ENCODE data around the gene RPL10L. TPM values are rescaled to one million over a fixed set of nuclear protein-coding genes. Genes with fewer than 3 reads are reported as not detected.

The RPL10L gene
- not detected for polyA plus RNA-seq (2013, experiment 1 of 4)
- not detected for polyA plus RNA-seq (2013, experiment 2 of 4)
- not detected for polyA plus RNA-seq (2013, experiment 3 of 4)
- polyA plus RNA-seq (2013, experiment 4 of 4), result not detected

DNA sequence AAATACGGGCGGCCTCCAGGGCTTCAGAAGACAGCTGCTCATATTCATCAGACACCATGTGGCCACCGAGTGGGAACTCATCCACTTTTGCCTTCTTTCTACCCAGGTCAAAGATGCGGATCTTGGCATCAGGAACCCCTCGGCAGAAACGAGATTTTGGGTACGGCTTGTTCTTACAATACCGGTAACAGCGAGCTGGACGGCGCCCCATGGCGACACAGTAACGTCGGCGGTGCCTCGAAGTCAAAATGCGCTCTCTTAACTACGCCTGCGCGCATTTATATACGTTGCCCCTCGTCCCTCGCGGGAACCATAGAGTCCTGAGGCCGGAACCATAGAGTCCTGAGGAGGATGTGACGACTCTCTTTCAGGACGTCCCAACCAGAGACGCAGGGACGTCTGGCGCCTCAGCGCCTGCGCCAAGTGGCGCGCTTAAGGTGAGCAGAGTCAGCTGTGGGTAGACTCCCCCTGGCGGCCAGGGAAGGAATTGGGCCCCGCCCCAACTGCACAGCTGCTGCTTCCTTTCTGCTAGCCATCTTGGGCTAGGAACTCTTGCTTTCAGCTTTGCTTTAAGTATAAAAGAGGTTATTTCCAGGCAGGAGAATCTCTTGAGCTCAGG is at the start of gene RPL10L:
Gene RPL10L (minus strand): TSS at position 256 of the 619 bp plus-strand sequence. CDS start 45 bp downstream, at position 211.
- Histone ChIP-seq H3K4me3 (ENCODE audit: insufficient read depth, low read depth, low read length) (no peak within 1 kb of the TSS), H3K27ac (ENCODE audit: insufficient read depth, low read depth, low read length, poor library complexity, severe bottlenecking) (no peak within 1 kb of the TSS), H3K36me3 (ENCODE audit: control insufficient read depth, insufficient read depth, low read length) (no peaks in the 10 kb centered on the region), H3K9me3 (ENCODE audit: control insufficient read depth, low read length) (no peaks in the 10 kb centered on the region), H3K27me3 (ENCODE audit: control insufficient read depth, insufficient read depth, low read length, poor library complexity, severe bottlenecking) (no peaks in the 10 kb centered on the region), H3K4me1 (ENCODE audit: control insufficient read depth, insufficient read depth, low read length) (no peaks in the 10 kb centered on the region)
- 96% methylated on average over 36 of the region's 36 CpGs for WGBS, 2 experiments

DNA sequence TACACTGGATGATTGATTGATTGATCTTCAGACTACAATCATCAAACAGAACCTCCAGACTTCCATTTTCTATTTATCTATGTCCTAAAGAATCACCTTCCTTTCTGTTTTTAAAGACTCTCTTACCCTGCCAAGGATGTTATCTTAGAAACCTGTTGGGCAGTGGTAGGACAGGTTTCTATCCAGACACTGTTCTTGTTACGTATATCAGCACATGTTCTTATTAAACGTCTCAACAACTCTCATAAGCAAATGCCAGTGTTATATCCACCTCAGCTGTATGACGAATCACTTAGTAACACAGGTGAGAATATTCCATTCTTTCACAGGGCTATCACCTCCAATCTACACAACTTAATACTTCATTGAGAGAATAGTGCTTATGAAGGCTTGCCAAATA is 40.2 kb upstream of the RPL10L start:
- H3K4me3 ChIP-seq (ENCODE audit: insufficient read depth, low read depth, low read length), result no peak overlapping the region
- no peaks in the 10 kb centered on the region for H3K36me3 ChIP-seq (ENCODE audit: control insufficient read depth, insufficient read depth, low read length)
- no peaks in the 10 kb centered on the region for H3K4me1 ChIP-seq (ENCODE audit: control insufficient read depth, insufficient read depth, low read length)
- H3K27me3 ChIP-seq (ENCODE audit: control insufficient read depth, insufficient read depth, low read length, poor library complexity, severe bottlenecking), result no peaks in the 10 kb centered on the region
- H3K27ac ChIP-seq (ENCODE audit: insufficient read depth, low read depth, low read length, poor library complexity, severe bottlenecking), result no peak overlapping the region
- 96 to 97% methylated on average over 3 of the region's 3 CpGs for WGBS, 2 experiments
- H3K9me3 ChIP-seq (ENCODE audit: control insufficient read depth, low read length), result no peaks in the 10 kb centered on the region

DNA sequence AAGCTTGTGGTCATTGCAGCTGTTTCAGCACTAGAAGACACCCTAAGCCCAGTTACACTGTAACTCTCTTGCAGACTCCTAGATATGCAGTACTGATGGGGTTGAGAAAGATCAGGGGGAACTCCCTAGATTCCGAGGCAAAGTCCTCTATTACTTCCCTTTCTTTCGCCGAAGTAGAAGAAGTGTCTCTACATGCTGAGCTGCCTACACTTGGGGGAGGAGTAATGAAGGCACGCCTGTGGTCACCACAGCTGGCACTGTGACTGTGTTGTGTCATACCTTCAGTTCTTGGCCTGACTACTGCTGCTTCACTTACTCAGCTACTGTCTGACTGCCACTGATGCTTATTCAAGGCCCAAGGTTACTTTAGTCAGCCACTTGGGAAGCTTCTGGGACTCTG is 35.1 kb upstream of the RPL10L start:
- WGBS, 2 experiments, result 95 to 97% methylated on average over 4 of the region's 4 CpGs
- Histone ChIP-seq H3K27ac (ENCODE audit: insufficient read depth, low read depth, low read length, poor library complexity, severe bottlenecking) (no peak overlapping the region), H3K27me3 (ENCODE audit: control insufficient read depth, insufficient read depth, low read length, poor library complexity, severe bottlenecking) (no peaks in the 10 kb centered on the region), H3K36me3 (ENCODE audit: control insufficient read depth, insufficient read depth, low read length) (no peaks in the 10 kb centered on the region), H3K4me1 (ENCODE audit: control insufficient read depth, insufficient read depth, low read length) (no peaks in the 10 kb centered on the region), H3K9me3 (ENCODE audit: control insufficient read depth, low read length) (no peaks in the 10 kb centered on the region), H3K4me3 (ENCODE audit: insufficient read depth, low read depth, low read length) (no peak overlapping the region)

DNA sequence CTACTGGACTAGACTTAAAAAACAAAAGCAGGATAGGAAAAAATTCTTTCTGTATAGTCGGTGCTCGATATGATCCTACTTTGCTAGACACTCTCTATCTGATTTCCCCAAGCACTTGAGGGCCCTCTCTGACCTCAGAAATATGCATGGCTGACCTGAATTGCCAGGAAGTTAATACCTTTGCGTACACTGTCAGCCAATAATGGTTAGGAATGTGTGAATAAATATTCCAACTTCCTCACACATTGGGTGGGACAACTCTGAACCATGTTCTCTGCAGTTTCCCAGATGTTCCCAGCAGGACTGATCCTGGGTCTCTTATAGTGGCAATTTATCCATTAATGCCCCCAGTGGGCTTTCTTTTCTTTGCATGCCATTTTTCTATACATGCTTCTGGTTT is 20.5 kb upstream of the RPL10L start:
- Histone ChIP-seq H3K27ac (ENCODE audit: insufficient read depth, low read depth, low read length, poor library complexity, severe bottlenecking) (no peak overlapping the region), H3K27me3 (ENCODE audit: control insufficient read depth, insufficient read depth, low read length, poor library complexity, severe bottlenecking) (no peaks in the 10 kb centered on the region), H3K4me1 (ENCODE audit: control insufficient read depth, insufficient read depth, low read length) (no peaks in the 10 kb centered on the region), H3K4me3 (ENCODE audit: insufficient read depth, low read depth, low read length) (no peak overlapping the region), H3K9me3 (ENCODE audit: control insufficient read depth, low read length) (no peaks in the 10 kb centered on the region), H3K36me3 (ENCODE audit: control insufficient read depth, insufficient read depth, low read length) (no peaks in the 10 kb centered on the region)
- WGBS, 2 experiments, result 93 to 100% methylated on average over 3 of the region's 3 CpGs

DNA sequence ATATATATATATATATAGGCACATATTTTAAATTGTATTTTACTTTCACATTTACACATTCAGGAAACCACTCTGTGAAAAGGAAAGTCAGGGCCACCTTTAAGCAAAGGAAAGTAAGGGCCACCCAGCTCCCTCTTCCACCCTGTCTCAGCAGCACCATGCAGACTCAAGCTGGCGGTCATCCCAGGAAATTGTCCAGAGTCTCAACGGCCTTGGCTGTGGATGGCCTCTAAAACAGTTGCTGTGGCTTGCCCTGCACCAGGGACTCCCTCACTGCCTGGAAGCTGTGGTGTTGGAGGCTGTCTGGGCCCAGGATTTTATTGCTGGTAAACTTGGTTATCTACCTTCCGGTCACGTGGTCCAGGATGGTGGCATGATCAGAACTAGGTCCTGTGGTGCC is 11.8 kb upstream of the RPL10L start:
- Histone ChIP-seq H3K27me3 (ENCODE audit: control insufficient read depth, insufficient read depth, low read length, poor library complexity, severe bottlenecking) (no peaks in the 10 kb centered on the region), H3K4me3 (ENCODE audit: insufficient read depth, low read depth, low read length) (no peak overlapping the region), H3K36me3 (ENCODE audit: control insufficient read depth, insufficient read depth, low read length) (no peaks in the 10 kb centered on the region), H3K9me3 (ENCODE audit: control insufficient read depth, low read length) (no peaks in the 10 kb centered on the region), H3K4me1 (ENCODE audit: control insufficient read depth, insufficient read depth, low read length) (no peaks in the 10 kb centered on the region), H3K27ac (ENCODE audit: insufficient read depth, low read depth, low read length, poor library complexity, severe bottlenecking) (no peak overlapping the region)
- 94 to 99% methylated on average over 4 of the region's 4 CpGs for WGBS, 2 experiments

DNA sequence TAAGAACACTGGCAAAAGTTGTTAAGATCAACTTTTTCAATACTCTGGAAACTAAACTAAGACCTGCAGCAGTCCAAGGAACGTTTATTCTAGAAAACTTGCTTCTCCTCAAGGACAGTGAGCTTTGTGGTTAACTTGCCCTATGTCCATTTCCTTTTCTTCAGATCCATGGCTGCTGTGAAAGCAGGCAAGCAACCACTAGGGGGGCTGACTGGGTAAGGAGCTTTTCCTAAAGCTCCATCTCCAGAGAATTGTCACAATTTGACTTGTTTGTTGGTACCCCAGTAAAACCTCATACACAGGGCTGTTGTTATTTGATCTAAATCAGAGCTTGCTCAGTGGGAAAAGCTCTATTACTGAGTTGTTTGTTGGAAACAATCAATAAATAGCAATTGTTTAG is 10.1 kb upstream of the RPL10L start:
- Histone ChIP-seq H3K27me3 (ENCODE audit: control insufficient read depth, insufficient read depth, low read length, poor library complexity, severe bottlenecking) (no peaks in the 10 kb centered on the region), H3K4me1 (ENCODE audit: control insufficient read depth, insufficient read depth, low read length) (no peaks in the 10 kb centered on the region), H3K27ac (ENCODE audit: insufficient read depth, low read depth, low read length, poor library complexity, severe bottlenecking) (no peak overlapping the region), H3K4me3 (ENCODE audit: insufficient read depth, low read depth, low read length) (no peak overlapping the region), H3K9me3 (ENCODE audit: control insufficient read depth, low read length) (no peaks in the 10 kb centered on the region), H3K36me3 (ENCODE audit: control insufficient read depth, insufficient read depth, low read length) (no peaks in the 10 kb centered on the region)
- WGBS, 2 experiments, result 63 to 80% methylated on average over 1 of the region's 1 CpG

DNA sequence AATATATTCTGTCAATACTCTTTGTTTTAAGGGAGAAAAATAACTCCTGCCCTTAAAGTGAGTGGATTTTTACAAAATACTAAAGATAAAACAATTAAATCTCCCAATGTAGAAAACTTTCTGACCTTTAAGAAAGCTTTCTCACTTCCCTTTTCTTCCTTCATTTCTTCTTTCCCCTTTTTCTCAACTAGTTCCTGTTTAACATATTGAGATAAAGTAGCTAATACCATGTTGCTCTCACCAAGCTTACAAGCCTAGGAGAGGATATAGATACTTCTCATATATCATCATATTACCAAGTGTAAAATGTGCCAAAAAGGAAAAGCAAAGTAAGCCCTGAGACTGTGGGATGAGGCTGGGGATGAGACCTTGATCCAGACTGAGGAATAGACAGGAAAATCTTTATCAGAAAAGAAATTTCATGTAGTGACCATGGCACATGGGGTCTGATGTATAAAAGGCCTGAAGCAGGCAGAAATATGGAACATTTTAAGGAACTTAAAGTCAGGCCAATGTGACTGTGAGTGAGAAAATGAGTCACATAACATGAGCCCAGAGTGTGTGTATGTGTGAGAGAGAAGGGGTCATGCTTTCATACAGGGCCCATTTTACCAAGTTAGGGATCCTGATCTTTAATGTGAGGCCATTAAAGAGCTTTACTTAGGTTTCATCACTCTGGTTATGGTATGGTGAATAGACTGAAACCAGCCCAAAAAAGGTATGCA is 1.6 kb upstream of the RPL10L start:
- Histone ChIP-seq H3K4me3 (ENCODE audit: insufficient read depth, low read depth, low read length) (no peak overlapping the region), H3K4me1 (ENCODE audit: control insufficient read depth, insufficient read depth, low read length) (no peaks in the 10 kb centered on the region), H3K9me3 (ENCODE audit: control insufficient read depth, low read length) (no peaks in the 10 kb centered on the region), H3K27ac (ENCODE audit: insufficient read depth, low read depth, low read length, poor library complexity, severe bottlenecking) (no peak overlapping the region), H3K27me3 (ENCODE audit: control insufficient read depth, insufficient read depth, low read length, poor library complexity, severe bottlenecking) (no peaks in the 10 kb centered on the region), H3K36me3 (ENCODE audit: control insufficient read depth, insufficient read depth, low read length) (no peaks in the 10 kb centered on the region)

DNA sequence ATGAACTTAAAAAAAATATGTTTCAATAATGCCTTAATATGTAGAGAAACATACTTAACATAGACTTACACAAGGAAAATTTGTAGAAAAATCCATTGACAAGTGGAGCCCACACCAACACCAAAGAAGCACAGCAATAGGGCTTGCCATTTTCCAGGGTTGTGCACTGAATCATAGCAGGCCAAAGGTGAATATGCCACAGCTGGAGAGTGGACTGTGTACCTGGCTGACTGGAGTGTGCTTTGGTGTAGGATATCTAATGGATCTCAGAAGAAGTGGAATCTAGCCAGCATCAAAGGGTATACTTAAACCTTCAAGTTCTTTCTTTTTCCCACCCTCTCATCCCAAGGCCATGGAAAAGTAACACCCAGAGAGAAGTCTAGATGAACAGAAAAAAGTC is 4.8 kb downstream of the RPL10L start:
- Histone ChIP-seq H3K36me3 (ENCODE audit: control insufficient read depth, insufficient read depth, low read length) (no peaks in the 10 kb centered on the region), H3K27ac (ENCODE audit: insufficient read depth, low read depth, low read length, poor library complexity, severe bottlenecking) (no peak overlapping the region), H3K27me3 (ENCODE audit: control insufficient read depth, insufficient read depth, low read length, poor library complexity, severe bottlenecking) (no peaks in the 10 kb centered on the region), H3K4me1 (ENCODE audit: control insufficient read depth, insufficient read depth, low read length) (no peaks in the 10 kb centered on the region), H3K9me3 (ENCODE audit: control insufficient read depth, low read length) (no peaks in the 10 kb centered on the region), H3K4me3 (ENCODE audit: insufficient read depth, low read depth, low read length) (no peak overlapping the region)

DNA sequence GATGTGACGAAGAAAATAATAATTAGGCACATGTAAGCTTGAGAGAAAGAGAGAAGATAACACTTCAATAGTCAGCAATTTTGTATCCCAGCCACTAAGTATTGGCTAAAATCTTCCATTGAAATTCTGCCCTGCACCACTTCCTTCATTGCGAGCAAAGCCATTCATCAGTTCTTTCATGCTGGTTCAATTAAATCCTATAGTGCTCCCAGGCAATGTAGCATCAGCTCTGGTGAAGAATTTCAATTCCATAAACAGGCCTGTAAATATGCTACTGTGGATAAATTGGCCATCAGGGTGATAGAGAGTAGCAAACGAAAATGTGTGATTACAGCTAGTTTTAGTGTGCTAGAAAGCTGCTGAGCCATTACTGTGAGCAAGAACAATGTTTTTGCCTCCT is 24.7 kb downstream of the RPL10L start:
- Histone ChIP-seq H3K27me3 (ENCODE audit: control insufficient read depth, insufficient read depth, low read length, poor library complexity, severe bottlenecking) (no peaks in the 10 kb centered on the region), H3K36me3 (ENCODE audit: control insufficient read depth, insufficient read depth, low read length) (no peaks in the 10 kb centered on the region), H3K9me3 (ENCODE audit: control insufficient read depth, low read length) (no peaks in the 10 kb centered on the region), H3K27ac (ENCODE audit: insufficient read depth, low read depth, low read length, poor library complexity, severe bottlenecking) (no peak overlapping the region), H3K4me1 (ENCODE audit: control insufficient read depth, insufficient read depth, low read length) (peaks cover 5% of the 10 kb centered on the region), H3K4me3 (ENCODE audit: insufficient read depth, low read depth, low read length) (no peak overlapping the region)
- 89 to 90% methylated on average over 3 of the region's 3 CpGs for WGBS, 2 experiments
